HepG2 (cell line): Measurements from ENCODE around the gene ACAA2. TPM values are rescaled to one million over a fixed set of nuclear protein-coding genes. Genes with fewer than 3 reads are reported as not detected.

ENCODE experiments used
- ATAC-seq: fragments of 200-7000 bp; cut with Tn5 transposase; 3 replicates; pipeline ENCODE4 v1.9.1; 2020; ENCODE audit warnings: mild to moderate bottlenecking, moderate library complexity
- BruUV-seq: library from RNA; stranded (reverse); fragments of 400-500 nt; replicated peaks from 2 replicates; lab custom pipeline; 2021; lab: Mats Ljungman, UMichigan
- CTCF ChIA-PET: fragments of 300-600 bp; formaldehyde crosslinking; extraction: SDS; loops from one replicate; lab custom pipeline; 2021; ENCODE audit warnings: low total read pairs, inconsistent platforms, low intra/inter-chr PET ratio; lab: Yijun Ruan, JAX
- POLR2A ChIA-PET: fragments of 350-600 bp; sonication (Branson Sonifier 250); formaldehyde crosslinking; loops from one replicate; lab custom pipeline; 2020; ENCODE audit warnings: antibody characterized with exemption, inconsistent platforms; lab: Yijun Ruan, JAX
- DNase-seq: peaks from one replicate; pipeline ENCODE4 v3.0.0-alpha.2; 2015; ENCODE audit warnings: low spot score
- FAIRE-seq: peaks from 3 replicates; lab custom pipeline; 2011; peaks lifted over from hg19 to GRCh38; lab: Jason Lieb, UNC
- H2AFZ ChIP-seq: one replicate; pipeline ENCODE4 v1.6.1; 2011; ENCODE audit warnings: low read length, inconsistent platforms
- H3K27ac ChIP-seq: fragments of 300-600 bp; 3 replicates; pipeline ENCODE4 v1.8.0; 2011; ENCODE audit warnings: mixed run types, mild to moderate bottlenecking, mixed read lengths, low read length, inconsistent platforms; ENCODE audit not compliant: insufficient read depth; ENCODE audit errors: extremely low read length
- H3K27me3 ChIP-seq, 2 experiments: fragments of 200-600 bp in 1 of 2; 2 replicates in 1 of 2; 3 replicates in 1 of 2; pipeline versions ENCODE4 v1.6.0 to v1.8.0; 2011; ENCODE audit warnings: low read length in 2 of 2, mild to moderate bottlenecking in 2 of 2, moderate library complexity in 2 of 2, inconsistent platforms in 1 of 2; ENCODE audit not compliant: insufficient read depth in 2 of 2, control insufficient read depth in 1 of 2
- H3K36me3 ChIP-seq, 2 experiments: fragments of 200-600 bp in 1 of 2; replicated peaks in 1 of 2; 2 replicates in 1 of 2; 3 replicates in 1 of 2; pipeline versions ENCODE4 v1.5.1 to v1.8.0; 2011; ENCODE audit warnings: low read length in 2 of 2, inconsistent platforms in 1 of 2; ENCODE audit not compliant: insufficient read depth in 2 of 2, control insufficient read depth in 1 of 2
- H3K4me1 ChIP-seq: 2 replicates; pipeline ENCODE4 v1.5.1; 2012; ENCODE audit warnings: low read length, inconsistent platforms; ENCODE audit not compliant: insufficient read depth
- H3K4me2 ChIP-seq: 2 replicates; pipeline ENCODE4 v1.6.0; 2011; ENCODE audit warnings: low read depth, low read length, inconsistent platforms
- H3K4me3 ChIP-seq, 3 experiments: fragments of 200-600 bp in 1 of 3; sonication (generic), shearing (Covaris generic) in 1 of 3; replicated peaks in 1 of 3; 2 replicates each; pipeline ENCODE4 v1.5.1; 2011 to 2016; ENCODE audit warnings: low read length in 3 of 3, inconsistent platforms in 2 of 3, low read depth in 2 of 3, mild to moderate bottlenecking in 2 of 3, control low read depth in 1 of 3, mixed read lengths in 1 of 3; ENCODE audit not compliant: insufficient read depth in 1 of 3
- H3K79me2 ChIP-seq: one replicate; pipeline ENCODE4 v1.6.1; 2011; ENCODE audit warnings: low read length, inconsistent platforms; ENCODE audit not compliant: insufficient read depth
- H3K9ac ChIP-seq: 2 replicates; pipeline ENCODE4 v1.6.0; 2011; ENCODE audit warnings: mild to moderate bottlenecking, low read depth, low read length, inconsistent platforms; ENCODE audit not compliant: insufficient read depth
- H3K9me3 ChIP-seq: 2 replicates; pipeline ENCODE4 v1.5.1; 2012; ENCODE audit warnings: mild to moderate bottlenecking, low read length
- H4K20me1 ChIP-seq: 2 replicates; pipeline ENCODE4 v1.6.0; 2011; ENCODE audit warnings: inconsistent platforms, mild to moderate bottlenecking, low read length, moderate library complexity; ENCODE audit not compliant: insufficient read depth
- ATF7 ChIP-seq, 2 experiments: fragments of 450-650 bp in 1 of 2; sonication (generic) in 1 of 2; formaldehyde crosslinking in 1 of 2; IDR thresholded peaks; 2 replicates each; pipeline versions ENCODE4 v1.4.0 to v1.6.1; 2016 to 2020; ENCODE audit warnings: antibody characterized with exemption in 1 of 2, mild to moderate bottlenecking in 1 of 2, missing genetic modification reagents in 1 of 2
- CEBPG ChIP-seq: IDR thresholded peaks from 2 replicates; pipeline ENCODE4 v1.6.1; 2016
- MAFK ChIP-seq, 2 experiments: IDR thresholded peaks in 1 of 2; conservative IDR thresholded peaks in 1 of 2; 2 replicates each; pipeline ENCODE4 v1.6.1; 2011; ENCODE audit warnings: improper control_type of control experiment in 2 of 2, low read length in 2 of 2
- RBAK ChIP-seq: sonication (generic); formaldehyde crosslinking; IDR thresholded peaks from 2 replicates; pipeline ENCODE4 v1.5.1; 2020; ENCODE audit warnings: mild to moderate bottlenecking, missing genetic modification reagents
- ZMYM4 ChIP-seq: sonication (generic); formaldehyde crosslinking; IDR thresholded peaks from 2 replicates; pipeline ENCODE4 v1.8.1; 2023; ENCODE audit warnings: mild to moderate bottlenecking, missing genetic modification reagents
- ZNF530 ChIP-seq: sonication (generic); formaldehyde crosslinking; IDR thresholded peaks from 2 replicates; pipeline ENCODE4 v1.5.0; 2020; ENCODE audit warnings: low read depth, mild to moderate bottlenecking, missing genetic modification reagents
- WGBS: methylation state at CpG from one replicate; pipeline ENCODE4 v1.1.6; 2017; ENCODE audit warnings: low lambda C conversion rate; 5-methylcytosine and 5-hydroxymethylcytosine counted together
- in situ Hi-C: cut with HindIII; loops from 2 replicates; pipeline ENCODE4 v1.10.0; 2017; ENCODE audit warnings: low pct_unique_long_range_greater_than_20kb; ENCODE audit not compliant: extremely low pct_ligation_motif_present
- intact Hi-C: fragments of 100-400 bp; cut with micrococcal nuclease; formaldehyde crosslinking; loops from one replicate; pipeline ENCODE4 v1.10.0; 2022; ENCODE audit not compliant: unreplicated experiment
- polyA plus RNA-seq, 8 experiments: library from polyadenylated mRNA; depleted of rRNA in 3 of 8; stranded (reverse) in 7 of 8; unstranded in 1 of 8; fragments of >200 nt; fragmentation: Illumina TruSeq in 4 of 8; extraction: Trizol in 4 of 8; gene quantifications; 2 replicates each; pipeline versions ENCODE4 v1.2.1 to v1.2.3, GENCODE V29; 2011 to 2016; ENCODE audit warnings: low read depth in 4 of 8, missing spikeins in 1 of 8, mixed read lengths in 1 of 8; ENCODE audit not compliant: insufficient read depth in 1 of 8
- total RNA-seq, 5 experiments: library from RNA; depleted of rRNA; stranded (reverse); fragments of >200 nt; fragmentation: Illumina TruSeq; extraction: Trizol; gene quantifications; 2 replicates each; pipeline ENCODE4 v1.2.3, GENCODE V29; 2016; ENCODE audit warnings: low read depth in 1 of 5
- TF ChIP-seq, protein P1 (sequence below): sonication (generic); formaldehyde crosslinking; IDR thresholded peaks from 2 replicates; pipeline ENCODE4 v1.4.0; 2020; ENCODE audit warnings: missing genetic modification reagents
- TF ChIP-seq, protein P2 (sequence below): sonication (generic); formaldehyde crosslinking; IDR thresholded peaks from 2 replicates; pipeline ENCODE4 v1.4.0; 2020; ENCODE audit warnings: missing genetic modification reagents; ENCODE audit errors: not compliant biosample characterization
- TF ChIP-seq, protein P3 (sequence below): fragments of 450-650 bp; IDR thresholded peaks from 2 replicates; pipeline ENCODE4 v1.6.1; 2017; ENCODE audit warnings: mild to moderate bottlenecking
- TF ChIP-seq, protein P4 (sequence below): sonication (generic); formaldehyde crosslinking; IDR thresholded peaks from 2 replicates; pipeline ENCODE4 v1.4.0; 2020; ENCODE audit warnings: missing genetic modification reagents

Gene ACAA2
- total and polyA plus RNA-seq, 2 of the 13 experiments (the other 11 are each of a cell fraction or from before 2014, with no cell fraction given): 51.6 to 182 TPM

DNA sequence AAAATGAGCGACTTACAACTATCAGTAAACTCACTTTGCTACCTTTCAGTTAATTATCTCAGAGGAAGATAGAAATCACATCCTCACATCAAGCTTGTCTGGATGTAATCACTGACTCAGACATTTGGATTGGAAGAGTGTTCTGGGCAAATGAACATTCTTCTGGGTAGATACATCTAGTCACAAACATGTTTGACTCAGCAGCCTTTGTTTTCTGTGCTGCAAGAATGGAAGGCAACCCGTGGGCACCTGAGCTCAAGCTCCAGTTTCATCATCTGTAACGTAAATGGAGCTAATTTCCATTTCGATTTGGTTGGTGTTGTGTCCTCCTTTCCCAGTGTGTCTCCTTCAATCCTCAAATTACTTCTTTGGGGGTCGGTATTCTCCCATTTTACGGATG is 58.5 kb downstream of the ACAA2 start (continued):
- TF ChIP-seq, protein P1, sequence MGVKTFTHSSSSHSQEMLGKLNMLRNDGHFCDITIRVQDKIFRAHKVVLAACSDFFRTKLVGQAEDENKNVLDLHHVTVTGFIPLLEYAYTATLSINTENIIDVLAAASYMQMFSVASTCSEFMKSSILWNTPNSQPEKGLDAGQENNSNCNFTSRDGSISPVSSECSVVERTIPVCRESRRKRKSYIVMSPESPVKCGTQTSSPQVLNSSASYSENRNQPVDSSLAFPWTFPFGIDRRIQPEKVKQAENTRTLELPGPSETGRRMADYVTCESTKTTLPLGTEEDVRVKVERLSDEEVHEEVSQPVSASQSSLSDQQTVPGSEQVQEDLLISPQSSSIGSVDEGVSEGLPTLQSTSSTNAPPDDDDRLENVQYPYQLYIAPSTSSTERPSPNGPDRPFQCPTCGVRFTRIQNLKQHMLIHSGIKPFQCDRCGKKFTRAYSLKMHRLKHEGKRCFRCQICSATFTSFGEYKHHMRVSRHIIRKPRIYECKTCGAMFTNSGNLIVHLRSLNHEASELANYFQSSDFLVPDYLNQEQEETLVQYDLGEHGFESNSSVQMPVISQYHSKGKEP (CRISPR knock-in tag): no peak
- TF ChIP-seq ZMYM4 (CRISPR knock-in tag) (no peak), ATF7 (IDR thresholded peaks at IDR 0.05) (no peak), ATF7 (CRISPR knock-in tag; IDR thresholded peaks at IDR 0.05) (no peak), ZNF530 (CRISPR knock-in tag) (no peak)
- TF ChIP-seq, protein P2, sequence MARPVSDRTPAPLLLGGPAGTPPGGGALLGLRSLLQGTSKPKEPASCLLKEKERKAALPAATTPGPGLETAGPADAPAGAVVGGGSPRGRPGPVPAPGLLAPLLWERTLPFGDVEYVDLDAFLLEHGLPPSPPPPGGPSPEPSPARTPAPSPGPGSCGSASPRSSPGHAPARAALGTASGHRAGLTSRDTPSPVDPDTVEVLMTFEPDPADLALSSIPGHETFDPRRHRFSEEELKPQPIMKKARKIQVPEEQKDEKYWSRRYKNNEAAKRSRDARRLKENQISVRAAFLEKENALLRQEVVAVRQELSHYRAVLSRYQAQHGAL (CRISPR knock-in tag): no peak

DNA sequence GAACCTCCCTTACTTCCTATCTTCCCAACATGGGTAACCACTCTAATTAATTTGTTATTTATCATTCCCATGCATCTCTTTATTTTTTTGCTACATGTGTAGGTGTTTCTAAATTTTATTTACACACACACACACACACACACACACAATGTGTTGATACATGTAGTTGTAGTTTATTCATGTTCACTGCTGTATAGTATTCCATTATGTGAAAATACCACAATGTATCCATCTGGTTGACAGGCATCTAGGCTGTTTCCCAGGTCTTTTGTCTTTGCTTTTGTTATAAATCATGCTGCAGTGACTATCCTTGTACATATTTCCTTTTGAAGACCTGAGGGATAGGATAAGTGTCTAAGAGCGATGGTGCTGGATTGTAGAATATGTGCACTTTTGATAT is 59.7 kb downstream of the ACAA2 start:
- H4K20me1 ChIP-seq: no peaks in the 10 kb centered on the region
- no peak overlapping the region for H3K4me3 ChIP-seq
- no peak overlapping the region for H3K9ac ChIP-seq
- no peak overlapping the region for H3K4me2 ChIP-seq
- in situ Hi-C loops: no loop called here
- TF ChIP-seq CEBPG (CRISPR knock-in tag) (no peak), RBAK (CRISPR knock-in tag) (no peak), MAFK (conservative IDR thresholded peaks at IDR 0.05 in 1 of 2, IDR thresholded peaks at IDR 0.05 in 1 of 2; ENCODE audit: low read length in 2 of 2) (no peak)
- TF ChIP-seq, protein P3, sequence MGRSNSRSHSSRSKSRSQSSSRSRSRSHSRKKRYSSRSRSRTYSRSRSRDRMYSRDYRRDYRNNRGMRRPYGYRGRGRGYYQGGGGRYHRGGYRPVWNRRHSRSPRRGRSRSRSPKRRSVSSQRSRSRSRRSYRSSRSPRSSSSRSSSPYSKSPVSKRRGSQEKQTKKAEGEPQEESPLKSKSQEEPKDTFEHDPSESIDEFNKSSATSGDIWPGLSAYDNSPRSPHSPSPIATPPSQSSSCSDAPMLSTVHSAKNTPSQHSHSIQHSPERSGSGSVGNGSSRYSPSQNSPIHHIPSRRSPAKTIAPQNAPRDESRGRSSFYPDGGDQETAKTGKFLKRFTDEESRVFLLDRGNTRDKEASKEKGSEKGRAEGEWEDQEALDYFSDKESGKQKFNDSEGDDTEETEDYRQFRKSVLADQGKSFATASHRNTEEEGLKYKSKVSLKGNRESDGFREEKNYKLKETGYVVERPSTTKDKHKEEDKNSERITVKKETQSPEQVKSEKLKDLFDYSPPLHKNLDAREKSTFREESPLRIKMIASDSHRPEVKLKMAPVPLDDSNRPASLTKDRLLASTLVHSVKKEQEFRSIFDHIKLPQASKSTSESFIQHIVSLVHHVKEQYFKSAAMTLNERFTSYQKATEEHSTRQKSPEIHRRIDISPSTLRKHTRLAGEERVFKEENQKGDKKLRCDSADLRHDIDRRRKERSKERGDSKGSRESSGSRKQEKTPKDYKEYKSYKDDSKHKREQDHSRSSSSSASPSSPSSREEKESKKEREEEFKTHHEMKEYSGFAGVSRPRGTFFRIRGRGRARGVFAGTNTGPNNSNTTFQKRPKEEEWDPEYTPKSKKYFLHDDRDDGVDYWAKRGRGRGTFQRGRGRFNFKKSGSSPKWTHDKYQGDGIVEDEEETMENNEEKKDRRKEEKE: no peak
- TF ChIP-seq, protein P4, sequence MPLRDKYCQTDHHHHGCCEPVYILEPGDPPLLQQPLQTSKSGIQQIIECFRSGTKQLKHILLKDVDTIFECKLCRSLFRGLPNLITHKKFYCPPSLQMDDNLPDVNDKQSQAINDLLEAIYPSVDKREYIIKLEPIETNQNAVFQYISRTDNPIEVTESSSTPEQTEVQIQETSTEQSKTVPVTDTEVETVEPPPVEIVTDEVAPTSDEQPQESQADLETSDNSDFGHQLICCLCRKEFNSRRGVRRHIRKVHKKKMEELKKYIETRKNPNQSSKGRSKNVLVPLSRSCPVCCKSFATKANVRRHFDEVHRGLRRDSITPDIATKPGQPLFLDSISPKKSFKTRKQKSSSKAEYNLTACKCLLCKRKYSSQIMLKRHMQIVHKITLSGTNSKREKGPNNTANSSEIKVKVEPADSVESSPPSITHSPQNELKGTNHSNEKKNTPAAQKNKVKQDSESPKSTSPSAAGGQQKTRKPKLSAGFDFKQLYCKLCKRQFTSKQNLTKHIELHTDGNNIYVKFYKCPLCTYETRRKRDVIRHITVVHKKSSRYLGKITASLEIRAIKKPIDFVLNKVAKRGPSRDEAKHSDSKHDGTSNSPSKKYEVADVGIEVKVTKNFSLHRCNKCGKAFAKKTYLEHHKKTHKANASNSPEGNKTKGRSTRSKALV: no peak
- intact Hi-C loops: no loop called here
- ChIA-PET CTCF (no interaction called here), POLR2A (no interaction called here)
- 93% methylated on average over 1 of the region's 1 CpG for WGBS
- no peak for FAIRE-seq
- H2AFZ ChIP-seq: no peak overlapping the region
- H3K9me3 ChIP-seq: no peaks in the 10 kb centered on the region
- H3K4me1 ChIP-seq: peaks cover 15% of the 10 kb centered on the region
- H3K79me2 ChIP-seq: no peaks in the 10 kb centered on the region
- no peak for ATAC-seq
- no peak overlapping the region for H3K27ac ChIP-seq
- no peak for DNase-seq
- no peaks in the 10 kb centered on the region for H3K36me3 ChIP-seq
- H3K27me3 ChIP-seq: peaks cover 1 to 14% of the 10 kb centered on the region in 2 experiments; a peak in 3 of 5 replicates
- no TSS peak for BruUV-seq
